ENCODE data around the gene AGBL1.

Gene AGBL1

DNA sequence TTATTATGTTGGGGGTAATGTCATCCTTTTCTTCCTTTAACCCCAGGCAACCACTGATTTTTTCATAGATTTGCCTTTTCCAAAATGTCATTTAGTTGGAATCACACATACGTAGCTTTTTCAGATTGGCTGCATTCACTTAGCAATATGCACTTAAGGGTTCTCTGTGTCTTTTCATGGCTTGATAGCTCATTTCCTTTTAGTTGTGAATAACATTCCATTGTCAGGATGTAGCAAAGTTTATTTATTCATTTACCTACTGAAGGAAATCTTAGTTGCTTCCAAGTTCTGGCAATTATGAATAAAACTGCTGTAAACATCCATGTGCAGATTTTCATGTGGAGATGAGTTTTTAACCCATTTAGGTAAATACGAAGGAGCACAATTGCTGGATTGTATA is 125.4 kb downstream of the AGBL1 start:
- TF ChIP-seq, protein P1, sequence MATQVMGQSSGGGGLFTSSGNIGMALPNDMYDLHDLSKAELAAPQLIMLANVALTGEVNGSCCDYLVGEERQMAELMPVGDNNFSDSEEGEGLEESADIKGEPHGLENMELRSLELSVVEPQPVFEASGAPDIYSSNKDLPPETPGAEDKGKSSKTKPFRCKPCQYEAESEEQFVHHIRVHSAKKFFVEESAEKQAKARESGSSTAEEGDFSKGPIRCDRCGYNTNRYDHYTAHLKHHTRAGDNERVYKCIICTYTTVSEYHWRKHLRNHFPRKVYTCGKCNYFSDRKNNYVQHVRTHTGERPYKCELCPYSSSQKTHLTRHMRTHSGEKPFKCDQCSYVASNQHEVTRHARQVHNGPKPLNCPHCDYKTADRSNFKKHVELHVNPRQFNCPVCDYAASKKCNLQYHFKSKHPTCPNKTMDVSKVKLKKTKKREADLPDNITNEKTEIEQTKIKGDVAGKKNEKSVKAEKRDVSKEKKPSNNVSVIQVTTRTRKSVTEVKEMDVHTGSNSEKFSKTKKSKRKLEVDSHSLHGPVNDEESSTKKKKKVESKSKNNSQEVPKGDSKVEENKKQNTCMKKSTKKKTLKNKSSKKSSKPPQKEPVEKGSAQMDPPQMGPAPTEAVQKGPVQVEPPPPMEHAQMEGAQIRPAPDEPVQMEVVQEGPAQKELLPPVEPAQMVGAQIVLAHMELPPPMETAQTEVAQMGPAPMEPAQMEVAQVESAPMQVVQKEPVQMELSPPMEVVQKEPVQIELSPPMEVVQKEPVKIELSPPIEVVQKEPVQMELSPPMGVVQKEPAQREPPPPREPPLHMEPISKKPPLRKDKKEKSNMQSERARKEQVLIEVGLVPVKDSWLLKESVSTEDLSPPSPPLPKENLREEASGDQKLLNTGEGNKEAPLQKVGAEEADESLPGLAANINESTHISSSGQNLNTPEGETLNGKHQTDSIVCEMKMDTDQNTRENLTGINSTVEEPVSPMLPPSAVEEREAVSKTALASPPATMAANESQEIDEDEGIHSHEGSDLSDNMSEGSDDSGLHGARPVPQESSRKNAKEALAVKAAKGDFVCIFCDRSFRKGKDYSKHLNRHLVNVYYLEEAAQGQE (IDR thresholded peaks at IDR 0.05; ENCODE audit: insufficient read depth in 1 of 2, low read depth in 2 of 2, low read length in 2 of 2): no peak
- TF ChIP-seq POLR2AphosphoS5 (IDR thresholded peaks at IDR 0.05; ENCODE audit: low read depth, low read length) (no peak), FOXP2 (optimal IDR thresholded peaks at IDR 0.05; ENCODE audit: borderline replicate concordance, extremely low read depth, extremely low read length, insufficient read depth) (no peak), TAF1 (IDR thresholded peaks at IDR 0.05; ENCODE audit: borderline replicate concordance, insufficient read depth, low read length) (no peak), SIN3A (IDR thresholded peaks at IDR 0.05; ENCODE audit: borderline replicate concordance, insufficient read depth, low read length) (no peak)

DNA sequence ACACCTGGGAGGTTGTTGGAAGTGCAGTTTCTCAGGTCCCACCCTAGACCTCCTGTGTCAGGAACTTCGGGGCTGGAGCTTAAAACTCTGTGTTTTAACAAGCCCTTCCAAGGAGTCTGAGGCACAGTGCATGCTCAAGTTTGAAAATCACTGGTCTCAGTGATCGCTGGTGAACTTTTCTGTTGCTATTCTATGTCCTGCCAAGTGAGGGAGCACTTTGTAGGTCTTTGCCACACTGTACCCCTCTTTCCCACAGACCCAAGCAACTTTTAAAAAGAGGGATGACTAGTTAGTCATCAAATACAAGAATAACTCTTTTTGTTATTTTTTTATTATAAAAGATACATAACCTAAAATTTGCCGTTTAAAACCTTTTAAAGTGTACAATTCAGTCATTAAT is 133.7 kb downstream of the AGBL1 start:
- no peak for TF ChIP-seq SIN3A (IDR thresholded peaks at IDR 0.05; ENCODE audit: borderline replicate concordance, insufficient read depth, low read length)
- TF ChIP-seq, protein P1 (IDR thresholded peaks at IDR 0.05; ENCODE audit: insufficient read depth in 1 of 2, low read depth in 2 of 2, low read length in 2 of 2): no peak
- TF ChIP-seq FOXP2 (optimal IDR thresholded peaks at IDR 0.05; ENCODE audit: borderline replicate concordance, extremely low read depth, extremely low read length, insufficient read depth): no peak
- TF ChIP-seq POLR2AphosphoS5 (IDR thresholded peaks at IDR 0.05; ENCODE audit: low read depth, low read length): no peak

DNA sequence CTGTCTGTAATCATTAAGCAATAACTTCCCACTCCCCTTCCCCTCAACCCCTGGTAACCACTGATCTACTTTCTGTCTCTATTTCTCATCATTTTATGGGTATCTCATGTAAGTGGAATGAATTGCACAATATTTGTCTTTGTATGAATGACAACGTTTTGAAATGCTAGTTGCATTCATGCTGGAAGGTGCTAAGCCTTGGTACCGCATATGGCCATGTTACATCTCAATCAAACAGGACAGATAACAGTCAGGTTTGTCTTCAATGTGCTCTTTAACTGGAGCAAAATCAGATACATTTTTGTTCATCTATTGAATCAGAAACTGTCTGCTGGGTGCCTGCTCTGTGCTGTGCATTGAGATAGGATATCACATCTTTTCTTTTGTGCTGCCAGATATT is 134.2 kb downstream of the AGBL1 start:
- TF ChIP-seq FOXP2 (optimal IDR thresholded peaks at IDR 0.05; ENCODE audit: borderline replicate concordance, extremely low read depth, extremely low read length, insufficient read depth): no peak
- no peak for TF ChIP-seq SIN3A (IDR thresholded peaks at IDR 0.05; ENCODE audit: borderline replicate concordance, insufficient read depth, low read length)
- no peak for TF ChIP-seq TAF1 (IDR thresholded peaks at IDR 0.05; ENCODE audit: borderline replicate concordance, insufficient read depth, low read length)
- TF ChIP-seq, protein P1 (IDR thresholded peaks at IDR 0.05; ENCODE audit: insufficient read depth in 1 of 2, low read depth in 2 of 2, low read length in 2 of 2): no peak
- TF ChIP-seq POLR2AphosphoS5 (IDR thresholded peaks at IDR 0.05; ENCODE audit: low read depth, low read length): no peak

DNA sequence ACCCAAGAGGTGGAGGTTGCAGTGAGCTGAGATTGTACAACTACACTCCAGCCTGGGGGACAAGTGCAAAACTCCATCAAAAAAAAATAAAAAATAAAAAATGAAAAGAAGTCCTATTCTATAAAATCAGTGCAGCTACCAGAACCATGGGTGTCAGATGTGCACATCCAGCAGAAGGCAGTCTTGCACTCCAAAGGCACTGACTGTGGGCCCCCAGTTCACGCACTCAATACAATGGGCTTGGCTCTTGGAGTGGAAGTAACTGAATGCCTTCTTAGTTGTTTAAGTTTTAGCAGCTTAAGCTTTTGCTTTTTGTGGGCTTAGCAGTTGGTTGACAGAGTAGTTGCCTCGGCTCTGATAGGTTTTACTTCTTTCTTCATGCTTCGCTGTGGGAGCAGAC is 141.4 kb downstream of the AGBL1 start:
- no peak for TF ChIP-seq FOXP2 (optimal IDR thresholded peaks at IDR 0.05; ENCODE audit: borderline replicate concordance, extremely low read depth, extremely low read length, insufficient read depth)
- TF ChIP-seq, protein P1 (IDR thresholded peaks at IDR 0.05; ENCODE audit: insufficient read depth in 1 of 2, low read depth in 2 of 2, low read length in 2 of 2): no peak
- TF ChIP-seq SIN3A (IDR thresholded peaks at IDR 0.05; ENCODE audit: borderline replicate concordance, insufficient read depth, low read length): no peak
- no peak for TF ChIP-seq POLR2AphosphoS5 (IDR thresholded peaks at IDR 0.05; ENCODE audit: low read depth, low read length)
- TF ChIP-seq TAF1 (IDR thresholded peaks at IDR 0.05; ENCODE audit: borderline replicate concordance, insufficient read depth, low read length): no peak

DNA sequence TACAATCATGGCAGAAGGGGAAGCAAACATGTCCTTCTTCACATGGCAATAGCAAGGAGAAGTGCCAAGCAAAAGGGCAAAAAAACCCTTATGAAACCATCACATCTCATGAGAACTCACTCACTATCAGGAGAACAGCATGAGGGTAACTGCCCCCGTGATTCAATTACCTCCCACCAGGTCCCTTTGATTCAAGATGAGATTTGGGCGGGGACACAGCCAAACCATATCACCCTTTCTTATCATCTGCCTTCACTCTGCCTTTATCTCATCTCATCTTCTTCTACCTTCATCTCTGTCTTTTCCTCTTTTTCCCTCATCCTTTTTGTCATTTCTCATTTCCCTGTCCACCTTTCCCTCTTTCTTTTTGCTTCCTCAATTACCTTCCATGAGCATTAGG is 149.6 kb downstream of the AGBL1 start:
- TF ChIP-seq POLR2AphosphoS5 (IDR thresholded peaks at IDR 0.05; ENCODE audit: low read depth, low read length): no peak
- no peak for TF ChIP-seq SIN3A (IDR thresholded peaks at IDR 0.05; ENCODE audit: borderline replicate concordance, insufficient read depth, low read length)
- no peak for TF ChIP-seq FOXP2 (optimal IDR thresholded peaks at IDR 0.05; ENCODE audit: borderline replicate concordance, extremely low read depth, extremely low read length, insufficient read depth)
- TF ChIP-seq TAF1 (IDR thresholded peaks at IDR 0.05; ENCODE audit: borderline replicate concordance, insufficient read depth, low read length): no peak

Data from PFSK-1 (cell line).